ENCODE results near the gene WNT2B.

DNA sequence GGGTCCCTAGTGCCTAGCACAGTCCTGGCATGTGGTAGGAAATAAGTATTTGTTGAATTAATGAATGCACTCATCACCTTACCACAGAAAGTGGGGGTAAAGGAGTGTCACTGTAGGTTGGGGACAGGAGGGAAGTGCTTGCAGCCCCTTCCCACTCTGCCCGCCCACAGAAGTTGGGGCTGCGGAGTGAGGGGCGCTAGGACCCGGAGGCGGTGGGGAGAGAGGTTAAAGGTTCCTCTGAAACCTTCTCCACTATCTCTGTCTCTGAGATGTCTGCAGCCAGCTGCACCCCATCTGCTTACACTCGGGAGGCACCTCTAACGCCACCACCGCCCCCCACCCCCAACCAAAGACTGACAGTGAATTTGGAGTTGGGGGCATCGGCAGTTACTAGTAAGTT is 1.4 kb upstream of the WNT2B start:
- TF ChIP-seq, protein P1, sequence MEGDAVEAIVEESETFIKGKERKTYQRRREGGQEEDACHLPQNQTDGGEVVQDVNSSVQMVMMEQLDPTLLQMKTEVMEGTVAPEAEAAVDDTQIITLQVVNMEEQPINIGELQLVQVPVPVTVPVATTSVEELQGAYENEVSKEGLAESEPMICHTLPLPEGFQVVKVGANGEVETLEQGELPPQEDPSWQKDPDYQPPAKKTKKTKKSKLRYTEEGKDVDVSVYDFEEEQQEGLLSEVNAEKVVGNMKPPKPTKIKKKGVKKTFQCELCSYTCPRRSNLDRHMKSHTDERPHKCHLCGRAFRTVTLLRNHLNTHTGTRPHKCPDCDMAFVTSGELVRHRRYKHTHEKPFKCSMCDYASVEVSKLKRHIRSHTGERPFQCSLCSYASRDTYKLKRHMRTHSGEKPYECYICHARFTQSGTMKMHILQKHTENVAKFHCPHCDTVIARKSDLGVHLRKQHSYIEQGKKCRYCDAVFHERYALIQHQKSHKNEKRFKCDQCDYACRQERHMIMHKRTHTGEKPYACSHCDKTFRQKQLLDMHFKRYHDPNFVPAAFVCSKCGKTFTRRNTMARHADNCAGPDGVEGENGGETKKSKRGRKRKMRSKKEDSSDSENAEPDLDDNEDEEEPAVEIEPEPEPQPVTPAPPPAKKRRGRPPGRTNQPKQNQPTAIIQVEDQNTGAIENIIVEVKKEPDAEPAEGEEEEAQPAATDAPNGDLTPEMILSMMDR (IDR thresholded peaks at IDR 0.05), result no peak
- TF ChIP-seq POLR2A (IDR thresholded peaks at IDR 0.05), result no peak
